HG03442 (cell line): Measurements from ENCODE around the gene TFF2.

Source experiments
- ATAC-seq: cut with Tn5 transposase; IDR thresholded peaks from one replicate; pipeline ENCODE4 v1.9.1; 2021; ENCODE audit warnings: mild to moderate bottlenecking, moderate library complexity; ENCODE audit not compliant: unreplicated experiment

The TFF2 gene, protein sequence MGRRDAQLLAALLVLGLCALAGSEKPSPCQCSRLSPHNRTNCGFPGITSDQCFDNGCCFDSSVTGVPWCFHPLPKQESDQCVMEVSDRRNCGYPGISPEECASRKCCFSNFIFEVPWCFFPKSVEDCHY

DNA sequence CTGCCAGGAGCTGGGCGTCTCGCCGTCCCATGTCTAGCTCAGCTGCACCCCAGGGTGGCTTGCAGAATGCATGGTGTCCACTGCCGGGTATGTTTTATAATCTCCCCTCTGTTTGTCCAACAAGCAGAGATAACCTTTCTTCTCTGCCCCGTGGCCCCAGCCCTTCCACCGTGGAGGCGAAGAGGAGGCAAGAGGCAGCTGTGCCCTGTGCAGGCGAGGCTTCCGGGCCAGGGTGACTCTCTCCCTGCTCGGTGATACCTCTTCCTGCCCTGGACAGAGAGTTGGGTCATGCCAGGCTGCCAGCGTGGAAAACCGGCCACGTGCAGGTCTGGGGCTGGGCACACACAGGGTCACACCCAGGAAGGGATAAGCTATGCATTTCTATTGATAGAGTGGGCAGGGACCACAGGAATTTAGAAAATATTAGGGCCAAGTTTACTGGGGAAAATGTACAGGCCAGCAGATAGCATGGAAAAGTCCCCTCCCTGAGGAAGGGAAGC is at the start of gene TFF2:
TFF2 (minus strand) TSS at position 68 of the 500 bp plus-strand sequence; CDS start at position 31, 37 bp downstream.
- no peak for ATAC-seq

DNA sequence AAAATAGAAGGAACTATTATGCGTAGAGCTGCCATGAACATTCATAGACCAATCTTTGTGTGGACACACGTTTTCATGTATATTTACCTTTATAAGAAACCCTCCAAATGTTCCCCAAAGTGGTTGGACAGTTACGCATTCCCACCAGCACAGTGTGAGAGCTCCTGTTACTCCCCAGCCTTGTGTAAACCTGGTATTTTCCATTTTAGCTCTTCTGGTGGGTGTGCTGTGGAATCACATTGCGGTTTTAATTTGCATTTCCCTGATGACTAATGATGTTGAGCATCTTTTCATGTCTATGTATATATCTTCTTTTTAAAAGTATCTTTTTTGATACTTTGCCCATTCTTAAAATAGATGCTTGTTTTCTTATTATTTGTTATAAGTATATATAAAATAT is 49.7 kb upstream of the TFF2 start:
- ATAC-seq: no peak

DNA sequence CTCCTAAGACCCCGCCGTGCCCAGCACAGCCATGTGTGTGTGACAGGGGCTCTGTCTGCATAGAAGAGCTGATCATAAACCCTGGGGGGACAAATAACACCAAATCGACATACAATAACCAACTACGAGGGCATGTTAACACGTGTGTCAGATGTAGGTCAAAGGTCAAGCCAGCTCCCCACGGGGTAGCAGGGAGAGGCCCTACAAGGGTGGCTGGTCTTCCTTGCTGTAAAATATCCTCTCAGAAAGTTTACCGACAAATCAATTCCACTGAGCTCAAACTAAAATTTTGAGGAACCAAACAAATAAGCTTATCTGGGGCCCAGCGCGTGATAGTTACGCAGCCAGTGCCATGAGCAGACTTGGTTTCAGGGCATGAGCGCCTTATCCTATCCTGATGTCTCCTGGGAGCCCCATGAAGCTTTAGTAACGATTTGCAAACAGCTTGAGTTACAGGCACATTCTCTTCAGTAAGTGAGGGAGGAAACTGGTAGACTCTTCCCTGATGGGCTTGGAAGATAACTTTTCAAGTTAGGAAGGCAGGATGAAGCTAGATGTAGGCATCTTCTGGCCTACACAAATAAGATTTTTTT is 47.7 kb upstream of the TFF2 start:
- ATAC-seq: no peak

DNA sequence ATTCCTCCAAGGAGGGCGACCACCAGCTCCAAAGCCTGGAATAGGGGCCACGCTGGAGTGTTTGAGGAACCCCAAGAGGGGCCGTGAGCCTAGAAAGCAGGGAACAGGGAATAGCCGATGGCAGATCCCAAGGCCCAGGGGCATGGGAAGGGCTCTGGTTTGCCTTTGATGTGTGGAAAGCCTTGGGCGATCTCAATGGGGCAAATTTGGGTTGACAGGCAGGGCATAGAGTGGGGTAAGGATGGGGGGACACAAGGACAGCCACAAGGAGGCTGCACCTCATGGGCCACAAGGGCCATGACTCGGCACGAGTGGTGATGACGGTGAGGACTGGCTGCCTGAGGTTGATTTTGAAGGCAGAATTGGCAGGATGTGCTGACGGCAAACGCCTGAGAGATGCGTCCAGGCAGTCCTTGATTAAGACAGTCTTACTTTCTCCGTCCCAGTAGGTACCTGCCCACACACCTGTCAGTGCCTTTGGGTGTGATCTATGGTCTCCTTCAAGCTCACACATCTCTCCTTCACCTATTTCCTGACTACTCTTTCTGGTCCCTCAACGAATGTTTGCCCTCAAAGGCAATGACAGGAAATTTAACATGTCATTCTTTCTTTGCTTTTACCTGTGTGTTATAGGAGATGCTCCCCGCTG is 47.1 kb upstream of the TFF2 start:
- no peak for ATAC-seq

DNA sequence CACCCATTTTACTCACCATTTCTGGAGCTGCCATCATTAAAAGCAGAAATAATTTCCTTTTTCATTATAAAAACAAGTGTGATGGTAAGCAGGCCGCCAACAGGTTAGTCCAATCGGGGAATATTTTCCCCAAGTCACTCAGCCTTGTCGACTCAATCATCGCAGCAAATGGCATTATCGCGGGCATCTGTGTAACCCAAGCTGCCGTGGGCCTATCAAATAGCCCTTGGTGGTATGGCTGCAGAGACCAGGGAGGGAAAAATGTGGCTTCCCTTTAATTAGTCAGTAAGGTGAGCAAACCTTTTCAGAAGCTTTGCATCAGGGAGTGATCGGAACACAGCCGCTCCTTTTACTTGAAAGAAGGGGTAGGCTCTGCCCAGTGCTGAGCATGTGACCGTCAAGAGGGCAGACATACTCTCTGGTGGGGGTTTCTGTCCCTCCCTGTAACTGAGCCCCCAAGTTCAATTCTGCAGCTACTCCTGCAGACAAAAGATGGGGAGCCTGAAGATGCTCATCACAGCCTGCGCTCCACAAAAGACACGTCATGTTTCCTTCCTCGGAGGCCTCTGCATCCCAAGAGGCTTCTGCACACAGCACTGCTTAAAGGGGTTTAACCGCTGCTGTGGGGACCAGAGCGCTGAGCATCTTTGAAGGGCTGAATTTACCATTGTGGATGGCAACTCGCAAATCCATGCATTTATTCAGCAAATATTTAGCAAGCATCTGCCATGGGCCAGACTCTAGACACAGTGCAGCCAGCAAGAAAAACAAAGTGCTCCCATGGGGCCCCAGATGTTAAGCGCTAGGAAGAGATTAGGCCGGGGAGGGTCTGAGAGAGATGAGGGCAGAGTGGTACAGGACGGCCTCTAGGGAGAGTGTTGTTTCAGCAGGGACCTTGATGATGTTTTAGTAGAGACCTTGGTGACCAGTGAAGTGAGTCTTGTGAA is 46.3 kb upstream of the TFF2 start:
- no peak for ATAC-seq

DNA sequence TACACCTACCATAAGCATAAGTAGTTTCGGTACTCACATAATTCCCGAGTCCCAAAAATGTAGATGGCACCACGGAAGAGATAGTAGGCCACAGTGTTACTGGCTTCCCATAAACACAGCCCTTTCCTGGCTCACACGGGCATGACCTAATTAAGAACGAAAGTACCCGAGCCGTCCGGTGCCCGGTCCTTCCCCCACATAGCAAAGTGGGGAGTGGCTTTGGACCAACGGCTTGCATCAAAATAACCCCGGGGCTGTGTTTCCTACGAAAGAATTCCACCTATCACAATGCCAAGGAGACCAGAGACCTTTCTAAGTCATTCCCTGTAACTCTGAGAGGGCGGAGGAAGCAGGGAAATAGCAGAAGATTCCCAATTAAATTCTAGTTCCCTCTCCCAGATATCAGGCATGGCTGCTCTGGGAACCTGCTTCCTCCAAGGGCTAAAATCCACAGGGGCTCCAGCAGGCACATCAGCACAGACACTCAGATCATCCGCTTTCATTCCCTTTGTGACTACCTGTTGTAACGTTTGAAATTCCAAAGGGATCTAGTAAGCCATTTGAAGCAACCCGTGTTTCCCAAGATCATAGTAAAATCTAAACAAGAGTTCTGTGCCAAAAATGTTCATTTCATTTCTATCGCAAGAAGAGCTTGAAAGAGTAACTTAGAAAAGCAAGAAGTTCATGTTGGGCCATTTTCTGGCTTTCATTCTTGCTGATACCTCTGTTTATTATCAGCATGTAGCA is 45.3 kb upstream of the TFF2 start, which contains the start of gene TMPRSS3:
TMPRSS3 (minus strand) TSS at position 148 of the 747 bp plus-strand sequence. CDS start 635 bp downstream, outside the sequence.
- ATAC-seq: no peak

DNA sequence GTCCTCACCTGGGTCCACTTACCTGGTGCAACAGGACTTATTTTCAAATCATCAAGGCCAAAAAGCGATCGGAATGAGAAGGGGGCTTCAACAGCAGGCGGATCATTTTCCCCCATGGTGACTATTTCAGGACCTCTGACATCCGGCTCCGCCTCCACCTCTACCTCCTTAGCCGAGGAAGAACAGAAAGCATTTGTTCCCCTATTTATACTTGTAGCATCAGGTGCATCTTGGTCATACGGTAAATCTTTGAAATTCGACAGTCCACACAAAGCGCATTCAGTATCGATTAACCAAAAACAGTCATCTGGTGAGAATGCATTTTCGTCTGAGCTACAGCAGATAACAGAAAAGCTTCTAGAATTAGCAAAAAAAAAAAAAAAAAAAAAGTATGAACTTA is 44.5 kb upstream of the TFF2 start:
- ATAC-seq: no peak

DNA sequence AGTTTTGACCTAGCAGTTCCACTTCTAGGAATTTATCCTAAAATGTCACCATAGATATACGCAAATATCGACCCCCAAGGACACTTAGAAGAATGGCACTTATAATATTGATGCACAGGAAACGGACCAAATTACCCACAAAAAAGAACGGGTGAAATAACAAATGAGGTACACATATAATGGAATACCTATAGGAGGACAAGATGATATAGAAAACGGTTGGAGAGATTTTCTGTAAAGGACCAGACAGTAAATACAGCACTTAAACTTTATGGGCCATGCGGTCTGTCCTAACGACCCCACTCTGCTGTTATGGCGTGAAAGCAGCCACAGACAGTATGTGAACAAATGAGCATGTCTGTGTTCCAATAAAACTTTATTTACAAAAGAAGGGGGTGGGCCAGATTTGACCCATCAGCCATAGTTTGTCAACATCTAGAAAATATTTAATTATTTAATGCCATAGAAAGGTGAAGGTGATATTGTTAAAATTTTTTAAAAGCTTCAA is 42.7 kb upstream of the TFF2 start:
- ATAC-seq: no peak

DNA sequence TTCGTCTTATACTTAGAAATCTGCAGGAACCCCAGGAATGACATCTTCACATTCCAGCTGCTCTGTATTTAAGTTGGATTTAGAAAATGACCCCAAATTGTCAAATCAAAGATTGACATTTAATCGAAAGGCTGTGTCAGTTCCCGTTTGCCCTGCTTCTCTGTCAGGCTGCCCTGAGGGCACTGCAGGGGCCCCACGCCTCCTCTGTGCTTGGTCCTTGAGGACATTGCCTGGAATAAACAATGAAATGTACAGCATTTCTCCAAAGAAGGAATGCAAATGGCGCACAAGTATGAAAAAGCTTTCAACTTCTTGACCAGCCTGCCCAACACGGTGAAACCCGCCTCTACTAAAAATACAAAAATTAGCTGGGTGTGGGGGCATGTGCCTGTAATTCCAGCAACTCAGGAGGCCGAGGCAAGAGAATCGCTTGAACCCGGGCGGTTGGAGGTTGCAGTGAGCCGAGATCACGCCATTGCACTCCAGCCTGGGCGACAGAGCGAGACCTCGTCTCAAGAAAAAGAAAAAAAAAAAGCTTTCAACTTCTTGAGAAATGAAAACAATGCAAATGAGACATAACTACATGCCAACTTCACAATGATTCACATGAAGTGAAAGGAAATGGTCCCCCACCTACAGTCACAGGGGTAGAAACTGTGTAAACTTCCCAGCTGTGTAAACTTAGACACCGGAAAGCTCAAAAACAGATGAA is 42.1 kb upstream of the TFF2 start:
- ATAC-seq: peak; percentile 61

DNA sequence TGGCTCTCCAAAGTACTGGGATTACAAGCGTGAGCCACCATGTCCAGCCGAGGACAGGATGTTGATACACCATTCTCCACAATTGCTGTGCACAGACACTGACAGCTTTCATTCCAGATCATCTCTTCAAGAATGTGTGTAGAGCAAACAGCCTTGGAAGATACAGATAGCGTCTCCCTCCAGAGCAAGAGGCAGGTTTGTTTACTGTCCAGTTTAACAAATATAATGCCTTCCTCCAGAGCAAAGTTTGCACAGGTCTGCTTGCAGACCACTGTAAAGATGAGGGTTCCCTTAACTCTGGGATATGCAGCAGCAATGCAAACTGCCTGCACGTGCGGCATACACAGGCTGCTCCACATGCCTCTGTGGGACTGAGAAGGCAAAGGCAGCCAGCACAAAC is 40.5 kb upstream of the TFF2 start:
- ATAC-seq: no peak

DNA sequence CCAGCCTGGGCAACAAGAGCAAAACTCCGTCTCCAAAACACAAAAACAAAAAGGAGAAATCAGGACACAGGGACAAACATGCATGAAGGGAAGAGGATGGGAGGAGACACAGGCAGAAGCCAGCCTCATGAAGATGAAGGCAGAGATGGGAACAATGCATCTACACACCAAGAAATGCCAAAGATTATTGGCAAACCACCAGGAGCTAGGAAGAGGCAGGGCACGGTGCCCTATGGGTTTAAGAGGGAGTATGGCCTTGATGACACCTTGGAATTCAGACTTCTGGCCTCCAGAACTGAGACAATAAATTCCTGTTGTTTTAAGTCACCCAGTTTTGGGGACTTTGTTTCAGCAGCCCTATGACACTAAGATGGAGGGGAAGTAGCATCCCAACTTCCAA is 39.9 kb upstream of the TFF2 start:
- ATAC-seq: no peak

DNA sequence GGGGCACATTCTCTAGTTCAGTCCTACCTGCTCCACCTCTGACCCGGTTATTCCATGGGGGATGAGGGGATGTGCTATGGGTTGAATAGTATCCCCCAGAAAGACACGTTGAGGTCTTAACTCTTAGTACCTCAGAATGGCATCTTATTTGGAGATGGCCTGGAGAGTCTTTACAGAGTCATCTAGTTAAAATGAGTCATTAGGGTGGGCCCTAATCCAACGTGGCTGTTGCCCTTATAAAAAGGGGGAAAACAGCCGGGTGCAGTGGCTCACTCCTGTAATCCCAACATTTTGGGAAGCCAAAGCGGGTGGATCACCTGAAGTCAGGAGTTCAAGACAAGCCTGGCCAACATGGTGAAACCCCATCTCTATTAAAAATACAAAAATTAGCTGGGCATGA is 39.4 kb upstream of the TFF2 start:
- no peak for ATAC-seq

DNA sequence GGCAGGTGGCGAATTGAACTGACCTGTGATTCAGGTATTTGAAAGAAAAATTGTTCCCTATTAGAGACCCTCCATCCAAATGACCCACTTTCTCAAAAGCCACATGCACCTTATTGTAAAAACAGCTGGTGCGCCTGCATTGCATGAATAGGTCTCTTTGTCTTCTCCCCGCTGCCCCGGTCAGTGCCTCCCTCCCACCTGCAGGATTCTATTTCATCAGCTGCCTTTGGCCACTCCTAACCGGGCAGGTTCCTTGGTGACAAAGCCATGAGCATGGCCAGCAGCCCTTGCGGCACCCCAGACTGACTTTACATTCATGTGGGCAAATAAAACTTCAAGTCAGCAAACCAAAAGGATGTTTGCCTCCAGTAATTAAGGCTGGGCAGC is 38.6 kb upstream of the TFF2 start:
- ATAC-seq: no peak

DNA sequence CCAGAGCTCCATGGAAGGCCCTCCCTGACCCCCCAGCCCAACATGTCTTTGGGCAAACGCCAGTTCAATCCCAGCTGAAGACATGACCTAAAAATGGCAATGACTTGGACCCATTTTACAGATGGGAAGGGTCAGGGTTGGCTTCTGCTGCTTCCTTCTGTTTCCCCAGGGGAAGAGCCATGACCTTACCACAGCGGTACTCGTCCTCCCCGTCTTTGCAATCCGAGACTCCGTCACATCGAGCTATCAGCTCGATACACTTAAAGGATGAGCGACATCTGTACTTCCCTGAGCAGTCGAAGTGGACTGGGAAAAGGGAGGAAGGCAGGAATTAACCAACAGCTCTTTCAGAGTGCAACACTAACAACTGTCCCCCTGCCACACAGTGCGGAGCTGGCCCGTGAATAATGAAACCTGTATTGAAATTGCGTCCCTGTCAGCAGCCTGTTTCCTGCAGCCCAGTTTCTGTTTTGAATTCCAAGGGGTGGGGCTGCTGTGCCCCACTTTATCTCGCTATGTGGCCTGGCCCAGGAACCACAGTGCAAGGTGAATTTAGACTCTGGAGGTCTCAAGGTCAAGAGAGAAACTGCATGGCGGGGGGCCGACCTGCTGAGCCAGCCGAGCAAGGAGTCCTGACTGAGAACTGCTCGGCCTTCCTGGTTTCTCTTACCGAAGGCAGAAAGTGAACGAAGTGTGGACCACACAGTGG is 38.1 kb upstream of the TFF2 start:
- no peak for ATAC-seq

DNA sequence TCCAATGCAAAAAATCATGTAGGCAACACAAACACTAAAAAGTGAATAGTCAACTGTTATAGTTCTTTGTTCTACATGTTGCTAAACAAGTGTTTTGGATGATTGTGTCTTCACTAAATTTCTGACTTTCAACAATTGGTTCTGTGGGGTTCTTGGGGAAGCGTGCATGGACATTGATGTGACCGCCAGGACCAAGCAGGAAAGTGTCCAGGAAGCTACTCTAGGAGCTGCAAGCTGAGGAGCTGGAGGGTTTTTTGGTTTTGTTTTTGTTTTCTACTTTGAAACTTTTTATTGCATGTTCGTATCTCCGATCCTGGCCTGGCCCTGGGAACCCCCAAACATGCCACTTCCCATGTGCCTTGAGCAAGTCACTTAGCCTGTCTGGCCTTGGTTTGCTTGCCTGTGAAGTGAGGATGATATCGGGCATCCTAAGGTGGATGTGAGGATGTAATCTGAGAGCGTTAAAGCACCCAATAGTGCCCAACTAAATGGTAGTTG is 37.1 kb upstream of the TFF2 start:
- no peak for ATAC-seq

DNA sequence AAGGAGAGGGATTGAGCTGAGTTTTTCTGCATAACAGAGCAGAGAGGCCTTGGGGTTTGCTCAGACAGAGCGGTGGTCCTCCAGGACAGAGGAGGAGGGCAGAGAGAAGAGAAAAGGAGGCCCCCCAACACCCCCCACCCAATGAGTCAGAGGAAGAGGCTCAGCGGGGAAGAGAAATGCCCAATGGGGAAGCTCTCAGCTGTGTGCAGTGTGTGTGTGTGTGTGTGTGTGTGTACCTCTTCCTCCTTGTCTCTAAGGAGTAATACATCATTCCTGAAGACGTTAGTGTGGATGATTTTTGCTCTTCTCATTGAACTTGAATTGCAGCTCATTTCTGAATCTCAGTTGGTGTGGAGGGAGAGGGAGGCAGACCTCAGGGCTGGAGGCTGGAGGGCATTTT is 36.4 kb upstream of the TFF2 start:
- ATAC-seq: no peak

DNA sequence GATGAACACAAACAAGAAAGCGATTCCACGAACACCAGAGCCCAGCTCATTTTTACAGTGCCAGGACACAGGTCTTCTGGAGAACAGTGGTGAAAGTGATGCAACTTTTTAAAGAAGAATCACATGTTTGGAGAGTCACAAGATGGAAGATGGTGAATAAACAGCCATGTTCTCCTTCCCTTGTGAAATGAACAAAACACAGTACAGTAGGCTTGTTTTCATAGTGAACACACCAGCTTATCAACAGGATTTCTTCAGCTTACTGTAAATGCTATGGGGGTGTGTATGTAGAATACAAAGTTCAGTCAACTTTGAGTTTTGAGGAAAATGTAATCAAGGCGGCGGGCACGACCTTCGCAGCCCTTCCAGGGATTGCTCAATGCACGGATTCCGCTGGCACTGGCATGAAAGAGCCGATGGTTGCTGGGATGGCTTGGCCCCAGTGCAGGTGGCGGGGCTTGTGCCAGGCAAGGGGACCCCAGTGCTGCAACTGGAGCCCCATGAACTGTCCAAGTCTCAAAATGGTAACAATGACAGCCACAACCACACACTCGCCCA is 35.3 kb upstream of the TFF2 start:
- ATAC-seq: no peak

DNA sequence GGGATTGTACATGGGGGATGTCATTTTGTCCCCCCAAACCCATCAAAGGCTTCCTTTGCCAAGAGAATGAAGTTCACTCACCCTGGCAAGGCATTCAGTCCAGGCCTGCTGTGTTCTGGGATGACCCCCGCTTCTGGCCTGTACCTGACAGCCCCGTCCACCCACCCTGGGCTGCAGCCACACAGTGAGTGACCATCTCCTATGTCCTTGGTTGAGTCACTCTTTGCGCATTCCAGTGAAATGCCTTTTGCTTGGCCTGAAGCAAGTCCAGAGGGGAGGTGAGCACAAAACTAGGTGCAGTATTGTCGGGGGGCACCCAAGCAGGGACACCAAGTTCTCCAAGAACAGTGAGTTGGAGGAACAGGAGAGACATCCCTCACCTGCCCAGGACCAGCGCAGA is 34.8 kb upstream of the TFF2 start:
- no peak for ATAC-seq

DNA sequence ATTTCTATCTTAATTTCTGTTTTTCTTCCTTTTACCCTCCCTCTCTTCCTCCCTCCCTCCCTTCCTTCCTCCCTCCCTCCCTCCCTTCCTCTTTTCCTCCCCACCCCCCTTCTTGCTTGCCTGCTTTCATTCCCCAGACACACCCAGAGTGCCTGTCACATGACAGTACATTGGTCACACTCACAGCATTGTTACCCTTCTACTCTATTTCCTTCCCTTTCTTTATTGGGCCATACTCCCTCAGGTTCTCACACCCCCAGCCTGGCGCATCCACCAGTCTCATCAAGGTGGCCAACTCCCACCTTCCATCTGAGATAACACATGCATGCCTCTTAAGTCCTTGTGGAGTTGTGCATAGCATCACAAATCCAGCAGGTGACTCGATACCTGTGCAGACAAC is 34.2 kb upstream of the TFF2 start:
- ATAC-seq: no peak
